ENCODE measurements around the gene ESPL1.

The ESPL1 gene

DNA sequence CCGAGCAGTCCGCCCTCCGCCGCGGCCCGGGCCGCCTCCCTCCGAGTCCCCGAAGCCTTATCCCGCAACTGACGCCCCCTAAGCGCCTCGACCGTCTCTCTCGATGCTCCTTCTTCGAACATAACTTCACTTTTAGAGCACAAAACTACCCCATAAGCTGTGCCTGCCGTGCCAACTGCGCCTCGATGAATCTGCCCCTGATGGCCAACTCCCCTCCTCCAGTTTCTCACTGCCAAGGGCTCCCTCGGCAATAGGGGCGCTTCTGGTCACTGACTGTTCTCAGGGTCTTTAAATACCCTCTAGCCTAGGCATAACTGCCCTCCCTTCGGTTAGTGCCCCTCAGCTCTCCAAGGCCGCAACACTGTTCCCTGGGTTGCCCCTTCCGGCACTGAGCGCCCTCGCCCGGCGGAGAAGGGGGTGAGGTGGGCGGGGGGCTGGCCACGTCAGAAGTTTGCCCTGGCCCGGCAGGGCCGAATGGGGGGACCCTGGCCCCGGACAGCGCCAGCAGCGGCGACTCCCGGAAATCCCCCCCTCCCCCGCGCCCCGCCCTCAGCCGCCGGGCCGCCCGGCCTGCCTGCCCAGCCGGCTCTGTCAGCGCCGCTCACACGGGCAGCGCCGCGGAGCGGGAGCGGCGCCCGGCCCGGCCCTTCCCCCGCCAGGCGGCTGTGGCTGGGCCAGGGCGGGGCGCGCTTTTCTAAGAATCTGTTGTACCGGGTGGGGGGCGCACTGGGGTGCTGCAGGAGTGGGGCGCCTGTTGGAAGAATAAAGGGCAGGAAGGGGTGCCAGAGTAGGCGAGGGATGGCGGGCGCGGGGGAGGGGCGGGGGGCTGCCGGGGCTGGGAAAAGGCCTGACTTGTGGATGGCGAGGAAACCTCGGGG is 46.7 kb upstream of the ESPL1 start:
- CTCF ChIA-PET = interaction anchor here (1.0 to 24.6 kb wide), 4 partner anchors 8 to 130 kb away, joined by 3 to 659 read pairs (median 4); partner anchors contain the start of genes MYG1 and PFDN5
- DNase-seq (ENCODE audit: low read depth, low spot score) = no peak
- H3K4me3 ChIP-seq (ENCODE audit: low read depth, low read length) = peak overlapping the region; percentile 56
- TF ChIP-seq, protein P1, sequence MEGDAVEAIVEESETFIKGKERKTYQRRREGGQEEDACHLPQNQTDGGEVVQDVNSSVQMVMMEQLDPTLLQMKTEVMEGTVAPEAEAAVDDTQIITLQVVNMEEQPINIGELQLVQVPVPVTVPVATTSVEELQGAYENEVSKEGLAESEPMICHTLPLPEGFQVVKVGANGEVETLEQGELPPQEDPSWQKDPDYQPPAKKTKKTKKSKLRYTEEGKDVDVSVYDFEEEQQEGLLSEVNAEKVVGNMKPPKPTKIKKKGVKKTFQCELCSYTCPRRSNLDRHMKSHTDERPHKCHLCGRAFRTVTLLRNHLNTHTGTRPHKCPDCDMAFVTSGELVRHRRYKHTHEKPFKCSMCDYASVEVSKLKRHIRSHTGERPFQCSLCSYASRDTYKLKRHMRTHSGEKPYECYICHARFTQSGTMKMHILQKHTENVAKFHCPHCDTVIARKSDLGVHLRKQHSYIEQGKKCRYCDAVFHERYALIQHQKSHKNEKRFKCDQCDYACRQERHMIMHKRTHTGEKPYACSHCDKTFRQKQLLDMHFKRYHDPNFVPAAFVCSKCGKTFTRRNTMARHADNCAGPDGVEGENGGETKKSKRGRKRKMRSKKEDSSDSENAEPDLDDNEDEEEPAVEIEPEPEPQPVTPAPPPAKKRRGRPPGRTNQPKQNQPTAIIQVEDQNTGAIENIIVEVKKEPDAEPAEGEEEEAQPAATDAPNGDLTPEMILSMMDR (IDR thresholded peaks at IDR 0.05; ENCODE audit: insufficient read depth, low read length, missing control alignments) = peak; percentile 30
- POLR2A ChIA-PET = interaction anchor here (1.0 to 2.1 kb wide), 3 partner anchors 74 to 78 kb away, joined by 3 to 9 read pairs (median 3); partner anchors contain the start of genes MYG1 and PFDN5

DNA sequence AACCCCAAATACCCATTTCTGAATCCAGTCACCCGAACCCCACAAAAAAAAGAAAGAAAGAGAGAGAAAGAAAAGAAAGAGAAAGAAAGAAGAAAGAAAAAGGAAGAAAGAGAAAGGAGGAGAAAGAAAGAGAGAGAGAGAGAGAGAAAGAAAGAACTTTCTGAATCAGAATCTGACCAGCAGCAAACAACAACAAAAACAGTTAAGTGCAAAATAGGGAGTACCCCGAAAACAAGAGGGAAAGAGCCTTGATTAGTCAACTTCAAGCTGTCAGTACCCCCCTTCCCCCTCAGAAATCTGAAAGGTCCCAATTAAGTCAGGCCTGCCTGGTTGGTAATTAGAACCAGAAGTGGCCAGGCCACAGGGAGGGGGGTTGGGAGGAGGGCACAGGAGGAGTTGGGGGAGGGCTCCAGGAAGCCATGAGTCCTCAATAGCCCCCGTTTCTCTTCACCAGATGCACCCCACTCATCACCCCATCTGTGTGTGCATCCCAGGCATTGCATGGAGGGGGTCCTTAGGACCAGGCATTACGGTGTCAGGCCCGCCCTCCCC is 45.9 kb upstream of the ESPL1 start:
- TF ChIP-seq, protein P1 (IDR thresholded peaks at IDR 0.05; ENCODE audit: insufficient read depth, low read length, missing control alignments) = no peak
- ChIA-PET POLR2A (no interaction called here), CTCF (interaction anchor here (1.2 to 1.4 kb wide), 5 partner anchors 9 to 157 kb away, joined by 3 to 6 read pairs (median 3); partner anchors contain the start of gene AAAS)
- peak overlapping the region; percentile 46 for H3K4me3 ChIP-seq (ENCODE audit: low read depth, low read length)
- no peak for DNase-seq (ENCODE audit: low read depth, low spot score)

DNA sequence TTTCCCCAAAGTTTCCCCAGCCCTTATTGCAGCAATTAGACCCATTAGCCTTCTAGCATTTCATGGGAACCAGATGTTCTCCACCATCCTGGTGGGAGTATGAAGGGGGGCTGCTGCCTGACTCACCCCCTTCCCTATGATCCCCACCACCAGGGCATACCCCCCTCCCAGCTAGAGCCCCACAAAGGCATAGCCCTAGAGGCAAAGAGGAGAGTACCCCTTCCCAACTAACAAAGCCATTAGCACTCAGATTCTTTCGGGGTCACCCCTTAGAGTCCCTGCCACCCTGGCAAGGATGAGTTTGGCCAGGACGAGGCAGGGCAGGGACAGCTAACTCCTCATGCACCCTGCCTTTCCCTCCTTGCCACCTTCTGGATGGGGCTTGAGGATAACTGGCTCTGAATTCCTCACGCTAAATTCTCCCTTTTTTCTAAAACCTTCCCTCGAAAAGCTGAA is 45.3 kb upstream of the ESPL1 start:
- no peak overlapping the region for H3K4me3 ChIP-seq (ENCODE audit: low read depth, low read length)
- TF ChIP-seq, protein P1 (IDR thresholded peaks at IDR 0.05; ENCODE audit: insufficient read depth, low read length, missing control alignments) = no peak
- ChIA-PET POLR2A (no interaction called here), CTCF (interaction anchor here (1.1 to 1.4 kb wide), 10 partner anchors 9 to 157 kb away, joined by 3 to 6 read pairs (median 3); partner anchors contain the start of gene AAAS)
- no peak for DNase-seq (ENCODE audit: low read depth, low spot score)

DNA sequence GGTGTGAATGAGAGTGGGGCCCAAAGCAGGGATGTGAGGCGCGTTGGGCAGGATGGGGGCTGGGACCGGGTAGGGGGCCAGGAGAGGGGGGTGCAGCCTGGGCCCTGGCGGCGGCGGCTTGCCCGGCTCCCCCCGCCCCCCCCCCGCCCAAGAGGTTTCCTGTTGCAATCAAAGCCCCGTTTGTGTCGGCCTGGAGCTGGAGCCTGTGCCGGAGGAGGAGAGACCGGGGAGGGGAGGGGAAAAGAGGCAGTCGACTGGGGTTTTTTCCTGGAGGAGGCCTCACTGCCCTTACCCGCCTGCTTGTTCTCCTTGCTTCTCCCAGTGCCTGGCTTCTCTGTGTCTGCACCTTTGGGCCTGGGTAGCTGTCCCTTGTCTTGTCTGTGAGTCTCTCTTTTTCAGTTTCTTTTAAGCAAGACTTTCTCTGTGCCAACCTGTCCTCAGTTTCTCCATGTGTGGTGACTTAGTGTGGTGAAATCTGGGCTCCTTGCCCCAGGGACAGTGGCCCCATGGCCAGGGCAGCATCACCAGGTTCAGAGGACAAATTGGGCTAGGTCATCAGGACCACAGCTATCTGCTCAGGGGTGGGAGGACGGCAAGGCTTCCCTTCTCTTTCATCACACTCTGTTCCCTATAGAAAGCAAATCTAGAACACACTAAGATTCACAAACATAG is 44.6 kb upstream of the ESPL1 start:
- TF ChIP-seq, protein P1 (IDR thresholded peaks at IDR 0.05; ENCODE audit: insufficient read depth, low read length, missing control alignments) = no peak
- DNase-seq (ENCODE audit: low read depth, low spot score) = no peak
- ChIA-PET CTCF (interaction anchor here (0.8 to 1.4 kb wide), 10 partner anchors 10 to 158 kb away, joined by 3 to 6 read pairs (median 3); partner anchors contain the start of gene AAAS), POLR2A (no interaction called here)
- no peak overlapping the region; the same call in 1 of the 2 replicates for H3K4me3 ChIP-seq (ENCODE audit: low read depth, low read length)

DNA sequence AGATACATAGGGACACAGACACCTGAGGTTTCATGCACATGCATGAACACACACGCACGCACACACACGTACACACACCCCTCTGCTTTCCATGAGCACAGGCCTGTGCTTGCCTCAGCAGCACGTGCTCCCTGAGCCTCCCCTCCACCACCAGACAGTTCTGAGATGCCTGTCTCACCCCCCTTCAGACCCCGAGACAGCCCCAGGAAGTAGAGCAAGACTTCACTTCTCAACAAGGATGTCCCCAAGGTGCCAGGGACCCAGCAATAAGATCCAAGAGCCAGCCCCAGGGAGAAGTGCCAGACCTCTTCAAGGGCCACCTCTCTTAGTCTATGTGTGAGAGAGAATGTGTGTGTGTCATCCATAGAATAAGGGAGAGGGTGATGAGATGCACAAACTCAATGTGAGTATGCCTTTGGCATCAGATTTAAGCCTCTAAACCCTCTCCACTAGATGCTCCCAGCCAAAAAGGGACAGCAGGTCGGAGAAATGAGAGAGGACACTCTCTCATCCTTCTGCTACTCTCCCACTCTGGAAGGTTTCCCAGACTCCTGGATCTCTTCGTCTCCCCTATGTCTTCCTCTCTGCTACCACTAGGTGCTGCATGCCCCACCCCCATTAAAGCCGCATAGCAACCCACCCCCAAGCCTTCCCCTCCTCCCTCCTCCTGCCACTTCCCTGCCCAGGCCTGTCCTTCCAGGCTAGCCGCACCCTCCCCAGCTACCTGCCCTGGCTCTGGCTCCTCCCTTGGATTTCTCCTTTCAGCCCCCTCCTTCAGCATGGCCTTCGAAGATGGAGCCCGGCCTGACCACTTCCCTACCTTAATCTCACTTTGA is 43.8 kb upstream of the ESPL1 start:
- ChIA-PET POLR2A (no interaction called here), CTCF (interaction anchor here (0.8 to 2.2 kb wide), 11 partner anchors 9 to 99 kb away, joined by 3 to 15 read pairs (median 3); no protein-coding TSS in a partner anchor)
- no peak for DNase-seq (ENCODE audit: low read depth, low spot score)
- no peak overlapping the region for H3K4me3 ChIP-seq (ENCODE audit: low read depth, low read length)
- TF ChIP-seq, protein P1 (IDR thresholded peaks at IDR 0.05; ENCODE audit: insufficient read depth, low read length, missing control alignments) = peak; percentile 22
